K562 (cell line): Measurements from ENCODE around the gene NIPSNAP3A. TPM values are rescaled to one million over a fixed set of nuclear protein-coding genes. Genes with fewer than 3 reads are reported as not detected.
"Not testable (repeated sequence)": the region's sequence is repeated elsewhere in the genome, so short reads cannot be mapped to it uniquely, and the experiment has no call there.

Experiments used
- ATAC-seq: fragments of 200-7000 bp; cut with Tn5 transposase; 3 replicates; pipeline ENCODE4 v1.9.1; 2020; ENCODE audit warnings: moderate library complexity
- BruUV-seq: library from RNA; stranded (reverse); fragments of 400-500 nt; replicated peaks from 2 replicates; lab custom pipeline; 2021; lab: Mats Ljungman, UMichigan
- CTCF ChIA-PET: fragments of 300-600 bp; formaldehyde crosslinking; extraction: SDS; loops from one replicate; lab custom pipeline; 2021; ENCODE audit warnings: low intra/inter-chr PET ratio; lab: Yijun Ruan, JAX
- POLR2A ChIA-PET: fragments of 300-600, 350-650 bp; sonication (Branson Sonifier 250); formaldehyde crosslinking; extraction: SDS; loops from one replicate; lab custom pipeline; 2021; ENCODE audit warnings: antibody characterized with exemption, inconsistent platforms; lab: Yijun Ruan, JAX
- DNase-seq, 4 experiments: peaks; one replicate each; pipeline versions ENCODE4 v3.0.0 to v3.0.0-alpha.2; 2011 to 2018; ENCODE audit warnings: low spot score in 3 of 4, mixed read lengths in 3 of 4; ENCODE audit errors: extremely low read depth in 1 of 4
- FAIRE-seq: peaks from 2 replicates; lab custom pipeline; 2011; peaks lifted over from hg19 to GRCh38; lab: Jason Lieb, UNC
- H2AFZ ChIP-seq: 2 replicates; pipeline ENCODE4 v1.6.0; 2011; ENCODE audit warnings: low read depth, low read length, control low read depth, inconsistent platforms
- H3K27ac ChIP-seq: fragments of 200-600 bp; 3 replicates; pipeline ENCODE4 v1.8.0; 2011; ENCODE audit warnings: low read depth, mild to moderate bottlenecking, control low read depth, inconsistent platforms, low read length, moderate library complexity, mixed read lengths; ENCODE audit errors: extremely low read depth
- H3K27me3 ChIP-seq, 2 experiments: fragments of 300-600 bp in 1 of 2; 2 replicates in 1 of 2; 3 replicates in 1 of 2; pipeline versions ENCODE4 v1.6.0 to v1.8.0; 2011; ENCODE audit warnings: inconsistent platforms in 2 of 2, low read length in 2 of 2, mild to moderate bottlenecking in 1 of 2, mixed read lengths in 1 of 2, moderate library complexity in 1 of 2; ENCODE audit not compliant: control insufficient read depth in 2 of 2, insufficient read depth in 2 of 2
- H3K36me3 ChIP-seq: fragments of 300-600 bp; 3 replicates; pipeline ENCODE4 v1.8.0; 2011; ENCODE audit warnings: mild to moderate bottlenecking, low read length, inconsistent platforms; ENCODE audit not compliant: control insufficient read depth, insufficient read depth
- H3K4me1 ChIP-seq, 2 experiments: fragments of 200-600 bp in 1 of 2; replicated peaks in 1 of 2; 2 replicates in 1 of 2; 3 replicates in 1 of 2; pipeline versions ENCODE4 v1.5.1 to v1.8.0; 2011; ENCODE audit warnings: inconsistent platforms in 2 of 2, low read length in 2 of 2, mild to moderate bottlenecking in 1 of 2, mixed read lengths in 1 of 2, moderate library complexity in 1 of 2; ENCODE audit not compliant: control insufficient read depth in 2 of 2, insufficient read depth in 2 of 2
- H3K4me2 ChIP-seq: 2 replicates; pipeline ENCODE4 v1.6.1; 2011; ENCODE audit warnings: low read length, control low read depth, inconsistent platforms, mixed read lengths; ENCODE audit not compliant: insufficient read depth
- H3K4me3 ChIP-seq: fragments of 200-600 bp; sonication (generic), shearing (Covaris generic); 2 replicates; pipeline ENCODE4 v1.5.1; 2016; ENCODE audit warnings: control low read depth, inconsistent platforms
- H3K79me2 ChIP-seq: fragments of 200-600 bp; 3 replicates; pipeline ENCODE4 v1.8.0; 2011; ENCODE audit warnings: low read length, inconsistent platforms; ENCODE audit not compliant: control insufficient read depth, insufficient read depth
- H3K9ac ChIP-seq, 2 experiments: 2 replicates each; pipeline versions ENCODE4 v1.6.0 to v1.6.1; 2011; ENCODE audit warnings: low read depth in 2 of 2, low read length in 2 of 2, control low read depth in 1 of 2, inconsistent platforms in 1 of 2, mild to moderate bottlenecking in 1 of 2, mixed read lengths in 1 of 2; ENCODE audit not compliant: insufficient read depth in 1 of 2
- H3K9me1 ChIP-seq: one replicate; pipeline ENCODE4 v1.6.0; 2011; ENCODE audit warnings: inconsistent platforms, mild to moderate bottlenecking, low read length, moderate library complexity; ENCODE audit not compliant: control insufficient read depth, insufficient read depth
- H3K9me3 ChIP-seq: replicated peaks from 2 replicates; pipeline ENCODE4 v1.5.1; 2011; ENCODE audit warnings: low read depth, low read length, inconsistent platforms; ENCODE audit not compliant: control insufficient read depth, insufficient read depth
- H4K20me1 ChIP-seq: replicated peaks from 2 replicates; pipeline ENCODE4 v1.6.1; 2011; ENCODE audit warnings: low read length, inconsistent platforms, mixed read lengths; ENCODE audit not compliant: control insufficient read depth, insufficient read depth
- ESRRA ChIP-seq: fragments of 450-650 bp; IDR thresholded peaks from 2 replicates; pipeline ENCODE4 v1.6.1; 2014; ENCODE audit warnings: low read depth, mild to moderate bottlenecking, moderate library complexity, borderline replicate concordance
- FOXJ2 ChIP-seq: fragments of 200-800 bp; sonication (Bioruptor generic); IDR thresholded peaks from 2 replicates; pipeline ENCODE4 v1.6.1; 2016; ENCODE audit warnings: missing genetic modification characterization, missing compliant biosample characterization
- NFIC ChIP-seq: fragments of 450-650 bp; IDR thresholded peaks from 2 replicates; pipeline ENCODE4 v1.6.1; 2017; ENCODE audit warnings: mild to moderate bottlenecking, inconsistent platforms
- NFXL1 ChIP-seq: fragments of 450-650 bp; formaldehyde crosslinking; IDR thresholded peaks from 2 replicates; pipeline ENCODE4 v1.4.0; 2021; ENCODE audit warnings: mild to moderate bottlenecking
- RBM15 ChIP-seq: fragments of 200-400 bp; formaldehyde crosslinking; IDR thresholded peaks from 2 replicates; pipeline ENCODE4 v1.6.1; 2018; ENCODE audit warnings: mild to moderate bottlenecking, low read length, moderate library complexity; ENCODE audit not compliant: insufficient read depth
- ZNF232 ChIP-seq: sonication (generic); formaldehyde crosslinking; IDR thresholded peaks from 2 replicates; pipeline ENCODE4 v1.8.0; 2022; ENCODE audit warnings: mild to moderate bottlenecking, missing genetic modification reagents
- WGBS: fragments of 100-300 bp; shearing (Covaris generic); methylation state at CpG from one replicate; pipeline ENCODE4 v1.1.6; 2016; ENCODE audit warnings: low coverage, mixed read lengths; ENCODE audit not compliant: insufficient coverage; ENCODE audit errors: missing lambda C conversion rate; 5-methylcytosine and 5-hydroxymethylcytosine counted together
- in situ Hi-C: fragments of 300-500 bp; cut with MboI; formaldehyde crosslinking; loops from 4 replicates; pipeline ENCODE4 v1.15.0; 2018; ENCODE audit warnings: inconsistent platforms, mixed read lengths
- intact Hi-C: fragments of 100-400 bp; cut with micrococcal nuclease; formaldehyde crosslinking; loops from 2 replicates; pipeline ENCODE4 v1.14.2; 2022
- polyA plus RNA-seq, 8 experiments: library from polyadenylated mRNA; depleted of rRNA in 4 of 8; stranded (reverse) in 5 of 8; unstranded in 3 of 8; fragments of >200 nt; fragmentation: Nextera tagmentation in 2 of 8; fragmentation: Illumina TruSeq in 1 of 8; extraction: Ambion mirVana in 2 of 8; extraction: Trizol in 1 of 8; gene quantifications; 2 replicates each; pipeline versions ENCODE4 v1.2.1 to v1.2.3, GENCODE V29; 2011 to 2014; ENCODE audit warnings: inconsistent platforms in 1 of 8, missing spikeins in 1 of 8
- total RNA-seq, 7 experiments: library from RNA; depleted of rRNA in 6 of 7; stranded (reverse); fragments of >200 nt in 6 of 7; fragmentation: Illumina TruSeq in 2 of 7; extraction: Trizol in 2 of 7; gene quantifications; 2 replicates each; pipeline versions ENCODE4 v1.2.1 to v1.2.3, GENCODE V29; 2011 to 2021; ENCODE audit warnings: low replicate concordance in 1 of 7

NIPSNAP3A gene
- total and polyA plus RNA-seq, 9 of the 15 experiments (the other 6 are each of a cell fraction or from before 2014, with no cell fraction given): 25.3 to 132 (median 40.5) TPM

DNA sequence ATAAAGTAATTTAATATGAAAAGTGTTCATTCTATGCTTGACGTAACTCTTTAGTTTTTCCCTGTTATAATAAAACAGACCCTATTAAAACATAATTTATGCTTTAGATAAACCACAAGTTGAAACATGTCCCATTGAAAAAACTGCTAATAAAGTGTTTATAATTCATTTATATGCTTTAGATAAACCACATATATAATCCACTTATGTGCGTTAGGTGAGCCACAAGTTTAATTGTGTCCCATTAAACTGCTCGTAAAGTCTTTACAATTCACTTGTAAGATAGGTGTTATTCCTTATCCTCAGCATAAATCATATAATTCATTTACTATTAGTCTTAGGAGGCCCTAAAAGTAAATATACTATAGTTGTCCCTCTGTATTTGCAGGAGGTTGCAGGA lies 20.0 kb downstream of the NIPSNAP3A start:
- H3K9me3 ChIP-seq: no peaks in the 10 kb centered on the region
- H3K79me2 ChIP-seq: peaks cover 3% of the 10 kb centered on the region; the same call in 1 of the 3 replicates
- intact Hi-C loops: loop anchor here (5.0 kb wide), 1 partner anchor 675 kb away; the partner anchor contains the start of gene SMC2
- WGBS: 96% methylated on average over 3 of the region's 3 CpGs
- ChIA-PET POLR2A (no interaction called here), CTCF (no interaction called here)
- DNase-seq: no peak
- in situ Hi-C loops: no loop called here
- no peak for FAIRE-seq
- TF ChIP-seq ESRRA (no peak), FOXJ2 (tag) (no peak), ZNF232 (CRISPR knock-in tag) (no peak), NFIC (no peak), RBM15 (no peak), NFXL1 (CRISPR knock-in tag) (no peak)
- H3K4me1 ChIP-seq: peaks cover 4 to 11% of the 10 kb centered on the region in 2 experiments; a peak in 4 of 5 replicates
- no peak overlapping the region for H2AFZ ChIP-seq
- no peaks in the 10 kb centered on the region for H3K27me3 ChIP-seq
- no TSS peak for BruUV-seq
- no peak overlapping the region for H3K4me3 ChIP-seq
- no peak overlapping the region for H3K9ac ChIP-seq
- no peak for ATAC-seq
- no peaks in the 10 kb centered on the region for H3K36me3 ChIP-seq
- H3K9me1 ChIP-seq: no peaks in the 10 kb centered on the region
- no peak overlapping the region for H3K4me2 ChIP-seq
- H4K20me1 ChIP-seq: no peaks in the 10 kb centered on the region
- no peak overlapping the region for H3K27ac ChIP-seq

DNA sequence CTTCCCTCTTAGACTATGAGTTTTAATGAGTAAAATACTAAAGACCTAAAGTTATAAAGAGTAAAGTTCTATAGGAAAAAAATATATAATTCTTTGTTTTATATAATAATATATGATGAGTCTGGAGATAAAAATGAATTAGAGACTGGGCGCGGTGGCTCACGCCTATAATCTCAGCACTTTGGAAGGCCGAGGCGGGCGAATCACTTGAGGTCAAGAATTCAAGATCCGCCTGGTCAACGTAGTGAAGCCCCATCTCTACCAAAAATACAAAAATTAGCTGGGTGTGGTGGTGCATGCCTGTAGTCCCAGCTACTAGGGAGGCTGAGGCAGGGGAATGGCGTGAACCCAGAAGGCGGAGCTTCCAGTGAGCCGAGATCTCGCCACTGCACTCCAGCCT lies 21.5 kb downstream of the NIPSNAP3A start:
- BruUV-seq, H3K4me2 ChIP-seq, H3K9me1 ChIP-seq, ATAC-seq, H3K9me3 ChIP-seq, H3K4me1 ChIP-seq, H3K9ac ChIP-seq, in situ Hi-C loops, H3K27ac ChIP-seq, H2AFZ ChIP-seq, POLR2A ChIA-PET, H3K27me3 ChIP-seq, H3K36me3 ChIP-seq, H3K79me2 ChIP-seq, FAIRE-seq, H4K20me1 ChIP-seq, DNase-seq, H3K4me3 ChIP-seq, CTCF ChIA-PET: not testable (repeated sequence)
- 94% methylated on average over 11 of the region's 12 CpGs for WGBS
- intact Hi-C loops: loop anchor here (5.0 kb wide), 1 partner anchor 677 kb away; the partner anchor contains the start of gene SMC2
